Measurements from ENCODE around the gene FADS1.

FADS1 gene

DNA sequence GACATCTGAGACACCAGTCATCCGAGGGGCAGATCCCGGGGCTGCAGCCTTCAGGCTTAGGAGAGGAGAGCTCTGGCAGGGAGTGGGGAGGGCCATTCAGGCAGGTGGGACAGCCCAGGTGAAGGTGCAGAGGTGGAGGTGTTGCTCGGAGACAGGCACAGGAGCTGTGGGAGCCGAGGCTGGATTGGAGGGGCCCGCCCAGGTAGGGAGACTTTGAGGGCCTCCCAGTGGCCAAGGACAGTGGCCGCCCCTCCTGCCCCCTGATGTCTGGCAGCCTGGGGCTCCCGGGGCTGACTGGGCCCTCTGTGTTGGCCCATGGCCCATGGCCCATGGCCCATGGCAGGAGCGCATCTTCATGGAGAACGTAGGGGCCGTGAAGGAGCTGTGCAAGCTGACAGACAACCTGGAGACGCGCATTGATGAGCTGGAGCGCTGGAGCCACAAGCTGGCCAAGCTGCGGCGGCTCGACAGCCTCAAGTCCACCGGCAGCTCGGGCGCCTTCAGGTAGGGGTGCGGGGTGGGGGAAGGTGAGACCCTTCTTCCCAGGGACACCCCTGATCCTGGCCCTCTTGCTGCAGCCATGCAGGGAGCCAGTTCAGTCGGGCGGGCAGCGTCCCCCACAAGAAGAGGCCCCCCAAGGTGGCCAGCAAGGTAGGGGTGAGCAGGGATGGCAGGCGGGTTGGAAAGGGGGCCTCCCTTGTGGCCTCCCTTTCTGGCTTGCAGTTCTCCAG, 37.7 kb downstream of the FADS1 start:
- no peak overlapping the region for H3K27ac ChIP-seq
- peaks cover 0 to 9% (median 0%) of the 10 kb centered on the region in 3 donors for H3K36me3 ChIP-seq
- intact Hi-C loops (cut with DNase I; ENCODE audit: low total_unique reads) = no loop called here
- H3K27me3 ChIP-seq = peaks cover 0 to 7% of the 10 kb centered on the region in 2 donors
- DNase-seq = no peak
- no peaks in the 10 kb centered on the region for H3K9me3 ChIP-seq
- H3K4me1 ChIP-seq = peaks cover 0 to 11% (median 8%) of the 10 kb centered on the region in 4 donors
- H3K4me3 ChIP-seq = no peak overlapping the region
- TF ChIP-seq, protein P1, sequence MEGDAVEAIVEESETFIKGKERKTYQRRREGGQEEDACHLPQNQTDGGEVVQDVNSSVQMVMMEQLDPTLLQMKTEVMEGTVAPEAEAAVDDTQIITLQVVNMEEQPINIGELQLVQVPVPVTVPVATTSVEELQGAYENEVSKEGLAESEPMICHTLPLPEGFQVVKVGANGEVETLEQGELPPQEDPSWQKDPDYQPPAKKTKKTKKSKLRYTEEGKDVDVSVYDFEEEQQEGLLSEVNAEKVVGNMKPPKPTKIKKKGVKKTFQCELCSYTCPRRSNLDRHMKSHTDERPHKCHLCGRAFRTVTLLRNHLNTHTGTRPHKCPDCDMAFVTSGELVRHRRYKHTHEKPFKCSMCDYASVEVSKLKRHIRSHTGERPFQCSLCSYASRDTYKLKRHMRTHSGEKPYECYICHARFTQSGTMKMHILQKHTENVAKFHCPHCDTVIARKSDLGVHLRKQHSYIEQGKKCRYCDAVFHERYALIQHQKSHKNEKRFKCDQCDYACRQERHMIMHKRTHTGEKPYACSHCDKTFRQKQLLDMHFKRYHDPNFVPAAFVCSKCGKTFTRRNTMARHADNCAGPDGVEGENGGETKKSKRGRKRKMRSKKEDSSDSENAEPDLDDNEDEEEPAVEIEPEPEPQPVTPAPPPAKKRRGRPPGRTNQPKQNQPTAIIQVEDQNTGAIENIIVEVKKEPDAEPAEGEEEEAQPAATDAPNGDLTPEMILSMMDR (IDR thresholded peaks at IDR 0.05) = no peak

GRCh38 chr11:61778357-61778886, 38.4 kb downstream of the FADS1 start:
- Histone ChIP-seq H3K27me3 (peaks cover 0 to 7% of the 10 kb centered on the region in 2 donors), H3K36me3 (peaks cover 0 to 2% (median 0%) of the 10 kb centered on the region in 3 donors), H3K4me1 (peaks cover 0 to 11% (median 8%) of the 10 kb centered on the region in 4 donors), H3K4me3 (no peak overlapping the region), H3K9me3 (no peaks in the 10 kb centered on the region), H3K27ac (no peak overlapping the region)
- DNase-seq = no peak
- TF ChIP-seq, protein P1 (IDR thresholded peaks at IDR 0.05) = no peak
- intact Hi-C loops (cut with DNase I; ENCODE audit: low total_unique reads) = no loop called here

GRCh38 chr11:61777234-61778090, 39.3 kb downstream of the FADS1 start:
- no peaks in the 10 kb centered on the region for H3K36me3 ChIP-seq
- H3K9me3 ChIP-seq = no peaks in the 10 kb centered on the region
- intact Hi-C loops (cut with DNase I; ENCODE audit: low total_unique reads) = no loop called here
- H3K27me3 ChIP-seq = peaks cover 0 to 7% of the 10 kb centered on the region in 2 donors
- peaks cover 0 to 11% (median 8%) of the 10 kb centered on the region in 4 donors for H3K4me1 ChIP-seq
- TF ChIP-seq, protein P1 (IDR thresholded peaks at IDR 0.05) = no peak
- H3K4me3 ChIP-seq = peak overlapping the region; percentile 21 to 33
- DNase-seq = no peak
- H3K27ac ChIP-seq = no peak overlapping the region

GRCh38 chr11:61776561-61777075, 40.2 kb downstream of the FADS1 start:
- Histone ChIP-seq H3K27me3 (peaks cover 0 to 7% of the 10 kb centered on the region in 2 donors), H3K9me3 (no peaks in the 10 kb centered on the region), H3K36me3 (no peaks in the 10 kb centered on the region), H3K4me3 (no peak overlapping the region), H3K4me1 (peaks cover 0 to 11% (median 8%) of the 10 kb centered on the region in 4 donors), H3K27ac (no peak overlapping the region)
- intact Hi-C loops (cut with DNase I; ENCODE audit: low total_unique reads) = no loop called here
- TF ChIP-seq, protein P1 (IDR thresholded peaks at IDR 0.05) = peak; percentile 29 to 30
- DNase-seq = no peak

Measured in tibial artery (tissue), 4 donors.